ENCODE results near the gene LMNB1.
"Not testable (repeated sequence)": the region's sequence is repeated elsewhere in the genome, so short reads cannot be mapped to it uniquely, and the experiment has no call there.

Gene LMNB1

DNA sequence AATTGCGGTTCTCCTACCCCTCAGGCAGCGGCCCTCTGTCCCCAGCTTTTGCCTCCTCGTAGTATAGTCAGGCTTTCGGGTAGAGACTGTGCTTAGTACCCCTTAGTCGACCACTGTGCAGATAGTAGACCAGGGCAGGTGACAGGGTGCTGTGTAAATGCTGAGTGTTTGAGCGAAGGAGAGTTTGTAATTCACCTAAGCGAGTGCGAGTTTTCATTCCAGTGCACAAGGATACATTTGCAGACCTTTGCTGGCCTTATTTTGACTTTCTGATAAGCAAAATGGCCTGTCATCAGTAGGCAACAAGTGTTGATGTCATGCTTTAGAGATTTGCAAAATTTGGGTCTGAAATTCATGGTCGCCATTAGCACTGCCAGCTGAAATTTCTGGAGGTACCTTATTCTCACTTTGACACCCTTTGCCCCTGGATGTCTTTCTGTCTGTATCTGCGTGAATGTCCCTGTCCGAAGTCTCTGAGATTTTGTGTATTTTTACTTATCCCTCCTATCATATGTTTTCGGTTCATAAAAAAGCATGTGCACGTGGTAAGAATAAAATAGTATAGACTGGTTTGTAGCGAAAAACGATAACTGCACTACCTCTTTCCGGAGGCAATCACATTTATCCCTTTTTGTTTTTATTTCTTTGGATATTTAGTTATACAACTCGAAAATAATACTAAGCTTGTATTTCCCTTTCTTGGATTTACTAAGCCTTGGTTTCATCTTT is 1.9 kb downstream of the LMNB1 start:
- no peak for DNase-seq

DNA sequence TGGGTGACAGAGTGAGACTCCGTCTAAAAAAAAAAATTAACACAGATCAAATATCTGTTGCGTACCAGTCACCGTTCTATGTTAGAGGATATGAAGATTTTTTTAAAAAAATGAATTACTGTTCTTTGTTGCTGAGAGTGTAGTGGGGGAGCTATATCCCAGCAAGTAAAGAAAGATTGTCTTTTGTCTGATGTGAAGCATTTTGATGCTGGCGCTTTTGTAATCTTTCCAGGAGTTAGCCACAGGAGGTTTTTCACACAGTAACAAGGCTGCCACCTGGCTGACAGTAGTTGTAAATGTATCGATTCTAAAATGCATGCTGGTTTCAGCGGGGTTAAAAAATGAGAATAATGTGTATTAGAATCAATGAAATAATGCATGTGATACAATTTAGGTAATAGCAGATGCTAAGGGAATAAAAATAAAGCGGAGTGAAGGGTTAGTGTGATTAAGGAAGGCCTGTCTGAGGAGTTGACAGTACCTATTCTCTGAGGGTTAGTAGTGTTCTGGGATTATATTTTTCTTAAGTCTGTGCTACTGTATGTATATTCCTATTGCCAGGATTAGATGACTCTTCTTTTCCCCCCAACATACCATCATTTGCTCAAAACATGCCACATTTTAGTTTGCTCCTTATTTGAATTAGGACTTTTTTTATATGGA is 3.4 kb downstream of the LMNB1 start:
- DNase-seq = no peak

DNA sequence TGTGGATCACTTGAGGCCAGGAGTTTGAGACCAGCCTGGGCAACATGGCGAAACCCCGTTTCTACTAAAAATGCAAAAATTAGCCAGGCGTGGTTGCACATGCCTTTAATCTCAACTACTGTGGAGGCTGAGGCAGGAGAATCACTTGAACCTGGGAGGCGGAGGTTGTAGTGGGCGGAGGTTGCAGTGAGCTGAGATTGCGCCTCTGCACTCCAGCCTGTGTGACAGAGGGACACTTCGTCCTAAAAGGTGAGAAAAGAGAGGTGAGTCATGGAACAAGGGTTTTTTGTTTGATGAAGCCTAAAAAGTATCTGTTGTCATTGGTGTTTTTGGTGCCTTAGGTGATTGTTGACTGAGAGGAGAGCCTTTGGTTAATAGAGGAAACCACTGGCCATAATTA is 11.5 kb downstream of the LMNB1 start:
- not testable (repeated sequence) for DNase-seq

DNA sequence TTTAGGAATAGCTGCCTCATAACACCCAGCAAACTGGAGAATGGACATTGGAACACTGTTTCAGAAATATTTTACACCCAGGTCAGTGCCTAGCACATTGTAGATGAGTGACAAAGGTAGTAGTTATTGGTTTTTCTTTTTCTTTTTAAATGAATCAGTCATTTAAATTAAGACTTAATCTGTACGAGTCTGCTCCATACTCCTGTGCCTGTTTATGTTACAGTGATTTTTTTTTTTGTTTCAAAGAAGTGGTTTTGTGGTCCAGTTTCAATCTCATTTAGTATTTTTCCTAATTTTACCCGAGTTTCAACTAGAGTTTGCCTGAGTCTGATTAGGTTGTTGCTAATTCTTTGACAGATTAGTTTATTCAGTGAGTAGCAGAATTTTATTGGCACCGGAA is 16.2 kb downstream of the LMNB1 start:
- DNase-seq = no peak

DNA sequence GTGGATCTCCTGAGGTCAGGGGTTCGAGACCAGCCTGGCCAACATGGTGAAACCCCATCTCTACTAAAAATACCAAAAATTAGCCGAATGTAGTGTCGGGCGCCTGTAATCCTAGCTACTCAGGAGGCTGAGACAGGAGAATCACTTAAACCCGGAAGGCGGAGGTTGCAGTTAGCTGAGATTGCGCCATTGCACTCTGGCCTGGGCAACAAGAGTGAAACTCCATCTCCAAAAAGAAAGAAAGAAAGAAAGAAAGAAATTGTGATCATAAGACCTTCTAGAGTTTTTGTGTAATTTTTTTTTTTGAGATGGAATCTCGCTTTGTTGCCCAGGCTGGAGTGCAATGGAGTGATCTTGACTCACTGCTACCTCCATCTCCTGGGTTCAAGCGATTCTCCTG is 16.7 kb downstream of the LMNB1 start:
- DNase-seq = not testable (repeated sequence)

DNA sequence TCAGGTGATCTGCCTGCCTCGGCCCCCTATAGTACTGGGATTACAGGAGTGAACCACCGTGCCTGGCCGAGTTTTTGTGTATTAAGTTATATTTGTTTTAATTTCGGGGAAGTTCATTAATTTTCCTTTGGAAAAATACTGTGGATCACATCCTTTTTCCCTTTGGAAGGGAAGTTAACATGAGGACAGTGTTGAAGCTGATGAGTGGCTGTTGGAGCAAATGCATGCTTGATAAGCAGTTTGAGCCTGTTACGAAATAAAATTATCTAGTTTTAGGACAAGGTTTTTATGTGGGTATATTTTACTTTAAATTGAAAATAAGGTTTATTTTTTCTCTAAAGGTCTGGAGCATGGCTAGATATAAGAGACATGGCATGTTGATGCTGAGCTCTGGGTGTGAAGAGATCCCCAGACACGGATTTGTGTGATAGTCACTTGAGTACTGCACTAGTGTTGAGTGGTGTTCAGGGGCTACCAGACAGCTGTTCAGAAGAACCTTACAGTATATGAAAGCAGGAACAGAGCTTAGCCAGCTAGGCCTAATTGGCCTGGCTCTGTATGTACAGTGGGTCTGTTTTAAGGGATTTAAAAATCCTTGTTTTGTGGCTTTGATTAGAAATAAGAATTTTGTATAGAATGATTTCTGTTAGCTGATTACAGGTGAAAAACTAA is 17.4 kb downstream of the LMNB1 start:
- no peak for DNase-seq

DNA sequence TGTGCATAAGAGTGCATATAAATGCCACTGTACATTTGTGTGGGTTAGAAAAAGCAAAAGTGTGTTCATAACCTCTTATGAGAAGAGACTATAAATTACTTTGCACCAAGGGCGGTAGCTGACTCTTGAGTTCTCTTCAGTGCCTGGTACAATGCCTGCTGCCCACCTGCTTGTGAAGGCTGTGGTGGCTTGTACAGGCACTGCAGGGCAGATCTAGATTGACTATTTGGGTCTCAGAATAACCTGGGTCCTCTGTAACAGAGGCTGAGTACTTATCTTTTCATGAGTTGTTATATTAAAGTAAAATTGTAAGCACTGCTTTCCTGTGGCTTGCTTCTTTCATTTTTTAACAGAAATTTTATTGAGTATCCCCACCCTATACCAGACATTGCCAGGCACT is 22.8 kb downstream of the LMNB1 start:
- DNase-seq = no peak

DNA sequence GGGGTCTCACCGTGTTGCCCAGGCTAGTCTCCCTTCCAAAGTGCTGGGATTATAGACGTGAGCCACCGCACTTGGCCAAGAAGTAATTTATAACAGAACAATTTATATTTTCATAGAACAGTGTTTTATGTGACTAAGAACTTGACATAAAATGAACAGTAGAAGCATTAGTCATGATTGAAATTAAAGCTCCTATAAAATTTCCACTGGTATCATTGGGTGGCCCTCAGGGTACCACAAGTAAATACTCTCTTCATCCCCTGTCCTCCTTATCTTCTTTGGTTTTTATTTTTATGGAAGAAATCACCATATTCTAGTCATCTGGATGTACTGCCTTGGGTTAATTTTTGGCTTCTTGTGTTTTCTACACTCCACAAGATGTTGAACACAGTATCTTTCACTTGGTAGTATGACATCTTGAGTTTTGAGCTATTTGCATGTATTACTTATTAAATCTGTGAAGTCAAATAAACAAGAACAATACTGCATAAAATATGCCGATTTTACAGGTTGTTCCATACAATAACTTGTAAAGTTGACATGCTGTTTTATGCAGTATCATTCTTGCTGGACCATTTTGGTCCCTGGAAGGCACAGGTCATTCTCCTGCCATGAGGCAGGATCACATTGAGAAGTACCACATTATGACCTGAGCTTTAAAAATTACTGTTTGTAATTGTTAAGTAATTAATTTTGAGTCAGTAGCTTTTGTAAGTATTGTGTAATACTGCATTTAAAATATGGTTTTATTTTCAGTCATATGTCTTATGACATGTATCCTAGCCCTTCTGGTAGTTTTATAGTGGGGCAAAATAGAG is 24.4 kb downstream of the LMNB1 start:
- DNase-seq = no peak

DNA sequence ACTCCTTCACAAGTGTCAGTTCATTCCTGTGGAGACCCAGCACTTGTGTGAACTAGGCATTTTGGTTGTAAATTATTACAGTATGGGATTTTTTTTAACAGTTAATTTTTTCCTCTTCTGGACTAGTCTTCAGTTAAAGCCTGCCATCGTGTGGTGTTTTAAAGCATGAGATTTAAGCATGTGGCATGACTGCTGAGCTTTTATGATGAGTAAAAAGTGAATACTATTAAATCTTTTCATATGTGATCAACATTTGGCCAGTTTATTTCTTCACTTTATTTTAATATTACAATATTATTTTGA is 25.0 kb downstream of the LMNB1 start:
- no peak for DNase-seq

DNA sequence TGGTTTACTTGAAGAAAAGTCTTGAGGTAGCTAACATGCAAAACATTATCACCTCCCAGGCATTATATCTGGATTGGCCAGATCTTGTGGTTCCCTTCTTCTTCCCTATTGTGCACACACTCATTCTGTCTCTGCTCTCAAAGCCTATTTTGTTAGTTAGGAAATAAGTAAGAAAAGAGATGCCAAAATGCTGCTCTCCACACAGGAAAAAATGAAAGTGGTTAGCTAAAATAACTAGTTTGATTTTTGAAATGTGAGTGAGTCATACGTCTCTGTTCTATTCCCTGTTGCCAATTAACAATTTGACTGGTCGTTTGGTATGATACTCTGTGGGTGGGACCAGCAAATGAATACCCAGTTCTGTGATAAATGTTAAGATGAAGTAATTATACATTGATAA is 28.1 kb downstream of the LMNB1 start:
- DNase-seq = no peak

DNA sequence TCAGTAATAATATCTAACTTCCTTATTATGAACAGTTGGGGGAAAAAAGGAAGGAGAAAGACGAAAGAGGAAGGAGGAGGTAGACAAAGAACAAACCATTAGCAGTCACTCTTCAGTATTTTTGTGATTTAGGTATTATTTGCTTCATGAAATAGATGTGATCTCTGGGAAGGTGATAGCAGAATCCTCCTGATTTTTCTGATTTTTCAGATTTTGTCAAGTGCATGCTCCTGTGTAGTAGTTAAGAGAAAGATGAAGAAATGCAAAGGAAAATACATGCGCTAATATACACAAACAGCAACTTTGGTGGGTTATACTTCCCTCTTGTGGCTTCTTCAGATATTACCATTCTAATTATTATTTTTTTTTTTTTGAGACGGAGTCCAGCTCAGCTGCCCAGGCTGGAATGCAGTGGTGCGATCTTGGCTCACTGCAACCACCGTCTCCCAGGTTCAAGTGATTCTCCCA is 31.6 kb downstream of the LMNB1 start:
- no peak for DNase-seq

DNA sequence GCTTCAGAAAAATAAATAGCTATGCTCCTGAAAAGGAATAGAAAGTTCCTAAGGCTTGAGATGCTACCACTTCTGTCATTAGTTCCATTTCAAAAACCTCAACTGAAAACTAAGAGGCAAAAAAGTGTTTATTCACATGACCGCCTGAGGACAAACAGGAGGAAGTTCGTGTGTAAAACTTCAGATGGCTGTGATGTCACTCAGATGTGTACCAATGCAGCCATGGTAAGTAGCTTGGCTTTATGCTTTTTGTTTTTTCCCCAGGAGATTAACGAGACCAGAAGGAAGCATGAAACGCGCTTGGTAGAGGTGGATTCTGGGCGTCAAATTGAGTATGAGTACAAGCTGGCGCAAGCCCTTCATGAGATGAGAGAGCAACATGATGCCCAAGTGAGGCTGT is 33.0 kb downstream of the LMNB1 start:
- DNase-seq = no peak

DNA sequence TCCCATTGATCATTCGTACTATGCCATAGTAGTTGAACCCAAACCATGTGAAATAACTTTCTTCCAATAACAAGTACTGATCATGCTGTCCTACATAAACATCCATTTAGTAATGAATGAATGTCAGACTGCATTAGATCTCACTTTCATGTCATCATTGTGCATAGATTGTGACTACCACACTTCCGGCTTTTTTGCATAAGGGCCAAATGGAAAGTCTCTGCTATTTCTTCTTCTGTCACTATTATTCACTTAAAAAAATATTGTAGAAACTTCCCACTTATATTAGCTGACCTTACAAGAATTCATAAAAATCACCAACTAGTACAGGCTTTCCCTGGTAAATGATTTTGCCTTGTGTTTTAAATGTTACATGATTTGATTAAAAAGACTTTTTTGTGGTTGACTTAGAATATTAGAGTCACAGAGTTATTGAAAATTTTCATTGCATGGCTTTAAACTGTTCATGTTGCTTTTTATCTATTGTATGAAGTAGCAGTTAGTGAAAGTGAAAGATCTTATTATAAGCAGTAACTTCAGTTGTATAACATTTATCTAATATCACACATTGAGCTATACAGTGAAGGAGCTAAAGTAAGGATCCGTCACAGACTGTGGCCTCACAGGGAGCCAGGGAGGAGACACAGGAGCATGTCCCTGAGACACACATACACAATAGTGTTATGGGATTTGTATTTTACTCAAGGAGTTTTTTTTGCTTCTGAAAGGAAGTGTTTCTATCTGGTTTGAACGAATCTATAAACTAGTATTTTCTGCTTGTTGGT is 33.9 kb downstream of the LMNB1 start:
- DNase-seq = no peak

DNA sequence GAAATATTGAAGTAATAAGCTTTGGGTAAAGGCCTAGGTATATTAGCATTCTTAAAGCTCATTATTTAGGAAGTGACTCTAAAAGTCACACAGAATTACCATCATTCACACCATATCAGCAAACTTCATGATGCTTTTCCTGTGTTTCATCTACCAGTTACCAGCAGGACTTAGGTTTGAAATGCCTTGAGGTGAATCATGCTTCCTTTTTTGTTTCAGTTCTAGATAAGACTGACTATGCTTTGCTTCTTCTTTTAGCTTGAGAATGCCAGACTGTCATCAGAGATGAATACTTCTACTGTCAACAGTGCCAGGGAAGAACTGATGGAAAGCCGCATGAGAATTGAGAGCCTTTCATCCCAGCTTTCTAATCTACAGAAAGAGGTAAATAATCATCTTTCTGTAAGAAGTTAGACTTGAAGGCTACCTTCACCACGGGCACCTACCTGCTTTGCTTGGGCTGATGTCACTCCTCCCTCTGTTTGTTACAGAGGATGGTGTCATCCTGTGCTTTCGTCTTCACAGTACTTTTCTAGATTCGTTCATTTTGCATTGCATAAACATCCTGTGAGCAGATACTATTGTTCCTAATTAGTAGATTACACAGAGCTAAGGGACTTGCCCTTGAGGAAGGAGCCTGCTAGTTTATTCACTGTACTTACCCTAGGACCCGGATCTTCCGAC is 34.7 kb downstream of the LMNB1 start:
- no peak for DNase-seq

DNA sequence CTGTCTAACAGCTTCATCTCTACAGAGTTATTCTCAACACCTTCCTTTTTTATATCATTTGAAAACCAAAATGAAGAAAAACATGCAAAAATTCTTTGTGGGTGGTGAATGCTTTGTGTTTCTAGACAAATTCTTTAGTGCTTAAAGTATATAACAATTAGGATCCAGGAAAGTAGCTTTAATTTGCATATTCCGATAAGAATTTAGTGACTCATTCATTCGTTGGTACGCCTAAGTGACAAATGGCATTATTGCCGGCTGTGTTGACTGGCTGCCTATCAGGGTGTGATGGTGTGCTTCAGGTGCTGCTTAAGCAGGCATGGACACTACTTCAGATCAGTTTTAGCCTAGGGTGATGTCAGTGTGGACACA is 35.2 kb downstream of the LMNB1 start:
- no peak for DNase-seq

DNA sequence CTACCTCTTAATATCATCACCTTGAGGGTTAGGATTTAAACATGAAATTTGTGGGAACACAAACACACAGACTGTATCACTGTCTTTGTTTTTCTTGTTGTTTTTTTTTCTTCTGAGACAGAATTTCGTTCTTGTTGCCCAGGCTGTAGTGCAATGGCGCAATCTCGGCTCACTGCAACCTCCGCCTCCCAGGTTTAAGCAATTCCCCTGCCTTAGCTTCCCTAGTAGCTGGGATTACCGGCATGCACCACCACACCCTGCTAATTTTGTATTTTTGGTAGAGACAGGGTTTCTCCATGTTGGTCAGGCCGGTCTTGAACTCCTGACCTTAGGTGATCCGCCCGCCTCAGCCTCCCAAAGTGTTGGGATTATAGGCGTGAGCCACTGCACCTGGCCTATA is 36.9 kb downstream of the LMNB1 start:
- not testable (repeated sequence) for DNase-seq

DNA sequence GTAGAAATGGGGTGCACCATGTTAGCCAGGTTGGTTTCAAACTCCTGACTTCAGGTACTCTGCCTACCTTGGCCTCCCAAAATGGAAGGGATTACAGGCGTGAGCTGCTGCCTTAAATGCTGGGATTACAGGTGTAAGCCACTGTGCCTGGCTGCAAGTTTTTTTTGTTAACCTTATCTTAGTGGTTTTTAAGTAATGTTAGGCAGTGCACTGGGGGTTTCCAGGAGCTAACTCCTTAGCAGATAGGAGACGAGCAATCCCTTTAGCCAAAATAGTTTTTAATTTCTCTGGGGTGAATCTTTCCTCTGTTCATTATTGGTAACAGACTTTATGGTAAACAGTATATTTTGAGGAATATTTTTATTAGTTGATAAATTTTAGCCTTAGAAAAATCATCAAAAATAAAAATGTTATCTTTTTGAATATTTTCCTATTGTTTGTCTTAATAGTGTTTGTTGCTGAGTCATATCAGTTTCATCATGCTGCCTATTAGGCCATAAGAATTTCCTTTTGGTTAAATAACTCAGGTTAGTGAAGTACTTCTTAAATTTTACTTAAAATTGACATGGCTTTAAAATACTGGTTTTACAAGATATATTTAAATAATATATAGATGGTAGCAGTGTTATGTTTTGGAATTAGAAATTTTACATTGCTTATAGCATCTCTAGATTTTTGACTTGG is 37.9 kb downstream of the LMNB1 start:
- DNase-seq = no peak

DNA sequence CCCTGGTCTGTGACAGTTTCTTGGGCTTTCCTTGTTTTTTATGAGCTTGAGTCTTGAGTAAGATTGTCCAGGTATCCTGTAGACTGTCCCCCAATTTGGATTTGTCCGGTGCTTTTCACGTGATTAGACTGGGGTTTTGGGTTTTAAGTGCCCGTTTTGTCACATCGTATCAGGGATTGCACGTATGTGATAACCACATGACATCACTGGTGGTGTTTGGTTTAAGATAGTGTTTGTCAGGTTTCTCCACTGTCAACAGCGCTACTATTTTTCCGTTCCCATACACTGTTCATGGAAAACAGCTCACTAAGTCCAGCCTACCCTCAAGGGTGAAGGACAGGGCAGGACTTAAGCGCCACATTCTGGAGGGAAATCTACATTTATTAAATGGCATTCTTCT is 39.7 kb downstream of the LMNB1 start:
- no peak for DNase-seq

DNA sequence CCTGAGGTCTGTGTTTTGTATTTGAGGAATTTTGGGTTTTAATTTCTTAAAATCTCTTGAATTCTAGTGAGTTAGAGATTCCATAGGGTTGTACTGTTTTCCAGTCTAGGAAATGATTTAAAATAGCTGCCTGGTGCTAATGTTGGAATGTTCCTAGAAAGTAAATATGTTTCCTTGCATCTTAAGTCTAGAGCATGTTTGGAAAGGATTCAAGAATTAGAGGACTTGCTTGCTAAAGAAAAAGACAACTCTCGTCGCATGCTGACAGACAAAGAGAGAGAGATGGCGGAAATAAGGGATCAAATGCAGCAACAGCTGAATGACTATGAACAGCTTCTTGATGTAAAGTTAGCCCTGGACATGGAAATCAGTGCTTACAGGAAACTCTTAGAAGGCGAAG is 41.8 kb downstream of the LMNB1 start:
- DNase-seq = no peak

DNA sequence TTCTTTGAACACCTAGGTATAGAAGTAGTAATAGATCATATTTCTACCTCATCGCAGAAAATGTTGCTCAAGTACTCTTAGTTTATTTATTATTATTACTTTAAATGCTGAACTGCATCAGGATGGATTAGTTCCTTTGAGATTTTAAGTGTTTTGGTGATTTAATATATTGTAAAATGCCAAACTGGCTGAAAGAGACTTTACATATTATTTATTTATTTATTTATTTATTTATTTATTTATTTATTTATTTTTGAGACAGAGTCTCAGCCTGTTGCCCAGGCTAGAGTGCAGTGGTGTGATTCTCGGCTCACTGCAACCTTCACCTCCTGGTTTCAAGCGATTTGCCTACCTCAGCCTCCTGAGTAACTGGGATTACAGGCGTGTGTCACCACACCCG is 42.3 kb downstream of the LMNB1 start:
- DNase-seq = no peak

DNA sequence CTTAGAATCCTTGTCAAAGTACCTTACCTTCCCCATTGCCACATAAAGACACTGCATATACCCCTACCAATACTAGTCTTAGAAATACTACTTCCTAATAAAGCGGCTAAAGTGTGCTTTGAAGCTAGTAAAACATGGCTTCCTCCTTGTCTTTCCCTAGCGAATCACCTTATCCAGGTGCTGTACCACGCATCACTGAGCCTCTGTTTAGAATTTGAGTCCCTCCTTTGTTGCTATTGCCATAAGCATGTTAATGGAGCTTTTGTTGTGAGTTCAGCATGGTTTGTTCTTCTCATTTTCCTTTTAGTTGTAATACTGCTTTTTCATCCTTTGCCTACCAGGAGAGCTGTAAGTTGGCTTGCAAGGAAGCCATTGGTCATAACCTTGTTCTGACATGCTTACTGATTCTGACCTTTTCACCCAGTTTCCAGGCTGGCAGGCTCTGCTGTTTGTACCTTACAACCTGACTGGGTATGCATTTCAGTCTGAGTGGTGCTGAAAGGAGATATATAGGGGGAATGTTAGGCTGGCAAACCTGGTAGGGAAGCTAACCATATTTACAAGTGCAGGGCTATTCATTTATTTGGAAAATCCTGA is 49.8 kb downstream of the LMNB1 start:
- DNase-seq = no peak
